Subcutaneous adipose tissue (tissue), 4 donors: ENCODE data around the gene CDK5RAP3. TPM values are rescaled to one million over a fixed set of nuclear protein-coding genes. Genes with fewer than 3 reads are reported as not detected.

ENCODE experiments used
- CTCF ChIP-seq: fragments of 450-650 bp; IDR thresholded peaks from one replicate; pipeline ENCODE4 v1.5.1; 2016; ENCODE audit warnings: low read depth, mild to moderate bottlenecking, control low read depth, antibody characterized with exemption, moderate library complexity
- total RNA-seq, 4 donors: library from RNA; depleted of rRNA; stranded (reverse); fragments of >200 nt; gene quantifications; one replicate each; pipeline ENCODE4 v1.1.0, GENCODE V29; 2016

The CDK5RAP3 gene
- total RNA-seq, 4 donors from 2014 or later = 77.8 to 148 (median 136) TPM

GRCh38 chr17:48014595-48015111 lies 43.7 kb downstream of the CDK5RAP3 start:
- TF ChIP-seq CTCF = no peak

GRCh38 chr17:48016112-48016511 lies 45.2 kb downstream of the CDK5RAP3 start:
- TF ChIP-seq CTCF = no peak

- no peak for TF ChIP-seq CTCF
Observed at GRCh38 chr17:48021934-48022333, 51.0 kb downstream of the CDK5RAP3 start.

- TF ChIP-seq CTCF = no peak
Observed at GRCh38 chr17:48022901-48023300, 52.0 kb downstream of the CDK5RAP3 start.

GRCh38 chr17:48023400-48024148 lies 52.7 kb downstream of the CDK5RAP3 start:
- TF ChIP-seq CTCF = no peak

GRCh38 chr17:48024149-48025039 lies 53.5 kb downstream of the CDK5RAP3 start:
- TF ChIP-seq CTCF = no peak
